HepG2 (cell line): ENCODE data around the gene EIF2B1.

Experiments
- HNF4A ChIP-seq: sonication (generic); formaldehyde crosslinking; IDR thresholded peaks from 2 replicates; pipeline ENCODE4 v1.4.0; 2020; ENCODE audit warnings: missing genetic modification reagents
- HOXD1 ChIP-seq: sonication (generic); formaldehyde crosslinking; IDR thresholded peaks from 2 replicates; pipeline ENCODE4 v1.5.0; 2020; ENCODE audit warnings: missing genetic modification reagents
- USF2 ChIP-seq, 2 experiments: sonication (generic) in 1 of 2; formaldehyde crosslinking in 1 of 2; IDR thresholded peaks; 2 replicates each; pipeline versions ENCODE4 v1.5.1 to v1.6.1; 2011 to 2020; ENCODE audit warnings: borderline replicate concordance in 1 of 2, low read depth in 1 of 2, low read length in 1 of 2, mild to moderate bottlenecking in 1 of 2, missing genetic modification reagents in 1 of 2, moderate library complexity in 1 of 2

- no peak for TF ChIP-seq USF2 (IDR thresholded peaks at IDR 0.05; ENCODE audit: low read depth, low read length)
- no peak for TF ChIP-seq USF2 (CRISPR knock-in tag; IDR thresholded peaks at IDR 0.05; ENCODE audit: borderline replicate concordance)
- TF ChIP-seq HNF4A, result no peak
- no peak for TF ChIP-seq HOXD1 (CRISPR knock-in tag)
Measured at GRCh38 chr12:123617144-123617543, 16.3 kb downstream of the EIF2B1 start.
